A673 (cell line): ENCODE measurements around the gene RAB44.

Experiments
- CTCF ChIP-seq: fragments of 300-800, 200-600 bp; sonication (generic); conservative IDR thresholded peaks from 2 replicates; pipeline ENCODE4 v1.5.1; 2017; ENCODE audit warnings: low read depth, mild to moderate bottlenecking, antibody characterized with exemption, low read length, moderate library complexity, mixed read lengths
- EZH2 ChIP-seq: fragments of 200-600 bp; sonication (generic); IDR thresholded peaks from 2 replicates; pipeline ENCODE4 v1.6.1; 2017; ENCODE audit warnings: borderline replicate concordance, low read depth, mild to moderate bottlenecking, mixed read lengths, antibody characterized with exemption, low read length; ENCODE audit not compliant: poor library complexity, severe bottlenecking

- TF ChIP-seq CTCF (no peak), EZH2 (no peak)
These were observed 30.9 kb downstream of the RAB44 start for GRCh38 chr6:36728289-36729160.
